T-cell (primary cell): ENCODE data around the gene PEMT. TPM values are rescaled to one million over a fixed set of nuclear protein-coding genes. Genes with fewer than 3 reads are reported as not detected.

Experiments used
- ATAC-seq, 4 experiments: fragments of 200-7000 bp in 3 of 4; fragments of 150-1000 bp in 1 of 4; cut with Tn5 transposase; replicated peaks in 1 of 4; 1 replicate in 3 of 4; 2 replicates in 1 of 4; pipeline ENCODE4 v1.10.0; 2021; ENCODE audit warnings: moderate library complexity in 3 of 4, mild to moderate bottlenecking in 2 of 4, moderate number of reproducible peaks in 1 of 4
- CTCF ChIA-PET, 2 donors: fragments of 300-600 bp; sonication (Branson Sonifier 250); formaldehyde crosslinking; loops; one replicate each; lab custom pipeline; 2022; ENCODE audit warnings: antibody characterized with exemption in 2 of 2; lab: Charles Lee
- POLR2A ChIA-PET, 2 donors: fragments of 300-600 bp; sonication (Branson Sonifier 250); formaldehyde crosslinking; loops; one replicate each; lab custom pipeline; 2022; ENCODE audit warnings: antibody characterized with exemption in 2 of 2; lab: Charles Lee
- DNase-seq, 35 experiments: peaks; one replicate each; pipeline versions ENCODE4 v3.0.0 to v3.0.0-alpha.2; 2013 to 2023
- H3K27ac ChIP-seq: one replicate; pipeline ENCODE4 v1.5.1; 2013; ENCODE audit warnings: low read length
- H3K27me3 ChIP-seq, 2 experiments: replicated peaks in 1 of 2; 1 replicate in 1 of 2; 2 replicates in 1 of 2; pipeline versions ENCODE4 v1.6.1 to v1.7.0; 2013; ENCODE audit warnings: low read length in 1 of 2, mixed read lengths in 1 of 2; ENCODE audit not compliant: control insufficient read depth in 2 of 2, insufficient read depth in 2 of 2; ENCODE audit errors: extremely low read depth in 1 of 2
- H3K36me3 ChIP-seq, 2 donors: 1 replicate in 1 of 2; 2 replicates in 1 of 2; pipeline versions ENCODE4 v1.6.1 to v1.7.0; 2013; ENCODE audit warnings: low read length in 1 of 2; ENCODE audit not compliant: control insufficient read depth in 2 of 2, insufficient read depth in 1 of 2; ENCODE audit errors: extremely low read depth in 1 of 2
- H3K4me1 ChIP-seq, 2 experiments: 1 replicate in 1 of 2; 2 replicates in 1 of 2; pipeline versions ENCODE4 v1.6.1 to v1.7.0; 2013; ENCODE audit warnings: low read length in 2 of 2, mixed read lengths in 1 of 2; ENCODE audit not compliant: insufficient read depth in 2 of 2, control insufficient read depth in 1 of 2; ENCODE audit errors: extremely low read depth in 1 of 2
- H3K4me3 ChIP-seq, 2 donors: 1 replicate in 1 of 2; 2 replicates in 1 of 2; pipeline versions ENCODE4 v1.5.1 to v1.7.0; 2013; ENCODE audit warnings: mild to moderate bottlenecking in 2 of 2, low read length in 1 of 2, moderate library complexity in 1 of 2; ENCODE audit not compliant: control insufficient read depth in 1 of 2; ENCODE audit errors: extremely low read depth in 1 of 2
- H3K9me3 ChIP-seq: 2 replicates; pipeline ENCODE4 v1.7.0; 2013
- H3K27ac Mint-ChIP-seq, 2 donors: one replicate each; pipeline ENCODE4 v1.8.0; 2020 to 2021; ENCODE audit warnings: mild to moderate bottlenecking in 2 of 2, mixed read lengths in 2 of 2
- H3K27me3 Mint-ChIP-seq, 2 donors: one replicate each; pipeline ENCODE4 v1.8.0; 2021 to 2022; ENCODE audit warnings: mixed read lengths in 2 of 2
- H3K36me3 Mint-ChIP-seq: one replicate; pipeline ENCODE4 v1.8.0; 2021; ENCODE audit warnings: mixed read lengths
- H3K4me1 Mint-ChIP-seq, 3 donors: one replicate each; pipeline ENCODE4 v1.8.0; 2020 to 2022; ENCODE audit warnings: mixed read lengths in 3 of 3, mild to moderate bottlenecking in 1 of 3
- H3K4me3 Mint-ChIP-seq, 3 donors: one replicate each; pipeline ENCODE4 v1.8.0; 2020 to 2022; ENCODE audit warnings: mild to moderate bottlenecking in 3 of 3, mixed read lengths in 3 of 3, moderate library complexity in 3 of 3
- H3K9me3 Mint-ChIP-seq, 3 donors: one replicate each; pipeline ENCODE4 v1.8.0; 2020 to 2022; ENCODE audit warnings: mixed read lengths in 3 of 3
- WGBS: methylation state at CpG from one replicate; pipeline ENCODE4 v1.1.5; 2013; ENCODE audit warnings: missing lambda C conversion rate; ENCODE audit not compliant: insufficient coverage; 5-methylcytosine and 5-hydroxymethylcytosine counted together
- total RNA-seq, 35 experiments: library from RNA in 6 of 35; stranded (reverse) in 6 of 35; fragments of 120-200 nt in 1 of 35; gene quantifications; one replicate each; pipeline versions ENCODE4 v1.2.1 to v1.2.4 and lab custom pipeline; 2013 to 2026

Gene PEMT
- total RNA-seq, 5 donors from 2014 or later (not counting 1 experiment from before 2014, with no cell fraction given), result 13.3 to 25.8 (median 14.6) TPM

DNA sequence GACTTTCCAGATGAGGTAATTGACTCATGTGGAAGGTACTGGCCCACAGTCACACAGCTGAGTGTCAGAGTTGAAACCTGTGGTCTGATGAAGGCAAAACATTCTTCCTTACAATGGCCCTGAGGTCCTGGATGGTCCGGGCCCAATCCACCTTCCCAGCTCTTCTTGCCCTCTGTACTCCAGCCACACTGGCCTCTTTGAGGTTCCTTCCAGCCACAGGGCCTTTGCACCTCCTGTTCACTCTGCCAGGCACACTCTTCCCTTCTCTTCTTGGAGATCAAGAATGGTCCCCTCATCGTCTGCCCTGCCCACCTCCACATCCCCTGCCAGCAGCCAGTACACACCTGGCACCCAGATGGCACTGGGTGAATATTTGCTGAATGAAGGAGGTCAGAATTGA, 6.5 kb upstream of the PEMT start:
- no peak for DNase-seq

DNA sequence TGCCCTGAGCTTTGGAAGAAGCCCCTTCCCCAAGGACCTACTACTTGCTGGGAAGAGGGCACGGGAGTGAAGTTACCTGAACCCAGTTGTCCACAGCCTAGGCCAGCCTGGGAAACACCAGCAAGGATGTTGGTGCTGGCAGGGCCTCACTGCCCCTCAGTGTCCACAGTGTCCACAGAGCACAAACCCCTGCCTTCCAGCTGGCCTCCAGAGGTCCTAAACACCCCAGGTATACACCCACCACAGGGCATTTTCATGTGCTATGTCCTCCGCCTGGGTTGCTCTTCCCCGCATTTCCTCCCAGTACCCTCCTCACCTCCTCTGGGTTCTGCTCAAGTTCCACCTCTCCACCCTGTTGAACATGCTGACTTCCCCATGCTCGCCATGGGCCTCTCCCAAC, 4.2 kb upstream of the PEMT start:
- Mint-ChIP-seq H3K4me3 (no peak overlapping the region), H3K4me1 (peaks cover 8 to 14% (median 9%) of the 10 kb centered on the region in 3 donors), H3K9me3 (no peaks in the 10 kb centered on the region), H3K27ac (no peak overlapping the region), H3K36me3 (no peaks in the 10 kb centered on the region), H3K27me3 (no peaks in the 10 kb centered on the region)
- H3K27ac ChIP-seq, result no peak overlapping the region
- ChIA-PET CTCF (no interaction called here), POLR2A (no interaction called here)
- H3K27me3 ChIP-seq, result no peaks in the 10 kb centered on the region
- H3K4me1 ChIP-seq, result peaks cover 2 to 15% of the 10 kb centered on the region in 2 experiments
- ATAC-seq (no peak), DNase-seq (no peak)
- WGBS, result 87% methylated on average over 3 of the region's 4 CpGs
- H3K36me3 ChIP-seq, result no peaks in the 10 kb centered on the region
- H3K9me3 ChIP-seq, result no peaks in the 10 kb centered on the region
- no peak overlapping the region for H3K4me3 ChIP-seq

More for the DNA sequence above, 6.5 kb upstream of the PEMT start:
- Histone ChIP-seq H3K4me3 (no peak overlapping the region), H3K27me3 (no peaks in the 10 kb centered on the region), H3K36me3 (no peaks in the 10 kb centered on the region), H3K4me1 (peaks cover 0 to 1% of the 10 kb centered on the region in 2 experiments), H3K9me3 (no peaks in the 10 kb centered on the region), H3K27ac (no peak overlapping the region)
- Mint-ChIP-seq H3K4me3 (no peak overlapping the region), H3K4me1 (no peaks in the 10 kb centered on the region), H3K27ac (no peak overlapping the region), H3K27me3 (no peaks in the 10 kb centered on the region), H3K9me3 (no peaks in the 10 kb centered on the region), H3K36me3 (no peaks in the 10 kb centered on the region)
- ChIA-PET CTCF (no interaction called here), POLR2A (interaction anchor here in 1 of 2 donors (0.6 kb wide), 1 partner anchor 494 kb away, joined by 4 read pairs; no protein-coding TSS in a partner anchor)
- no CpG with 5 or more reads among the region's 2 CpGs for whole genome bisulfite sequencing
- ATAC-seq, result no peak

DNA sequence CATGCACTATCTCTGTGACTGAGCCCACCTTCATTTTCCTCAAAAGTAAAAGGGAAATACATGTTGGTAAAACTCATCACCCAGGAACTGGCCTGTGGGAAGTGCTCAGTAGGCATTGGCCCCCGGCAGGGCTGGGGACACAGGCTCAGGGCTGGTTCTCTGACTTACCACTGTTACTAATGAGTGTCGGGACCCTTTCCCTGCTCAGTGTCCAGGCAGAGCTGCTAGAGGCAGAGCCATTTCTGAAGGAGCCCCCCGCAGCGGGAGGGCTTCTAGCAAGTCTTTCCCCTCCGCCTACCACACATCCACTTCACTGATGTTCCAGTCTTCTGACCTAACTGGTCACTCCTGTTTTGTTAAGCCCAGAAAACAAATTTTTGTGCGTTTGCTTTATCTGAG, 1.7 kb upstream of the PEMT start:
- Histone ChIP-seq H3K27me3 (no peaks in the 10 kb centered on the region), H3K9me3 (no peaks in the 10 kb centered on the region), H3K36me3 (no peaks in the 10 kb centered on the region), H3K27ac (no peak overlapping the region), H3K4me1 (peaks cover 3 to 23% of the 10 kb centered on the region in 2 experiments), H3K4me3 (no peak overlapping the region)
- H3K36me3 Mint-ChIP-seq, result no peaks in the 10 kb centered on the region
- H3K27ac Mint-ChIP-seq, result no peak overlapping the region
- ChIA-PET POLR2A (no interaction called here), CTCF (no interaction called here)
- DNase-seq (no peak), ATAC-seq (no peak)
- H3K4me3 Mint-ChIP-seq, result peak overlapping the region; percentile 84 to 96 (median 90)
- H3K4me1 Mint-ChIP-seq, result peaks cover 19 to 21% (median 20%) of the 10 kb centered on the region in 3 donors
- 89% methylated on average over 6 of the region's 6 CpGs for WGBS
- no peaks in the 10 kb centered on the region for H3K9me3 Mint-ChIP-seq
- no peaks in the 10 kb centered on the region for H3K27me3 Mint-ChIP-seq

DNA sequence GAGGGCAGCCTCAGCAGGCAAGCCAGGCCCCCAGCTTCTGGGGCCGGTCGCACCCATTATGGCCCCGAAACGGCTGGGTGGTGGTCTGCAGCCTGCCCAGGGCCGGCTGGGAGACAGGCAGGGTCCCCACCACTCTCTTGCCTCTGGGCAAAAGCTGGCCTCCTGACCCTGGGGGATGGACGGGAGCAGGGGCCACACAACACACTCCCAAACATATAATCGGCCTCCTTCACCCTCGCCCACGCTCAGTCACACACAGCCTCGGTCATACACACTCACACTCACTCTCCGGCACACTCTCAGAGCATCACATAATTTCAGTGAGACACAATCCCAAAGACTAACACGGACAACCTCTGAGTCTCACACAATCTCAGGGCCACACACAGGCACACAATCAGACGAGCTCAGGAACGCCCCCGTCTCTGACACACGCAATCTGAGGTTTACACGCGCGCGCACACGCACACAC, 589 bp downstream of the PEMT start:
- Mint-ChIP-seq H3K4me1 (peaks cover 19 to 25% (median 20%) of the 10 kb centered on the region in 3 donors), H3K36me3 (no peaks in the 10 kb centered on the region), H3K9me3 (no peaks in the 10 kb centered on the region), H3K27me3 (no peaks in the 10 kb centered on the region), H3K4me3 (peak overlapping the region; percentile 84 to 96 (median 90)), H3K27ac (peak overlapping the region; percentile 83 to 92)
- WGBS, result 4% methylated on average over 21 of the region's 21 CpGs
- Histone ChIP-seq H3K9me3 (no peaks in the 10 kb centered on the region), H3K4me1 (peaks cover 3 to 23% of the 10 kb centered on the region in 2 experiments), H3K27ac (peak overlapping the region; percentile 22), H3K27me3 (no peaks in the 10 kb centered on the region), H3K4me3 (peak overlapping the region; percentile 78 to 85), H3K36me3 (no peaks in the 10 kb centered on the region)
- ChIA-PET POLR2A (no interaction called here), CTCF (interaction anchor here in 1 of 2 donors (0.6 to 1.6 kb wide), 2 partner anchors 23 to 439 kb away, joined by 4 to 5 read pairs; no protein-coding TSS in a partner anchor)
- ATAC-seq, result no peak
- DNase-seq, result no peak

DNA sequence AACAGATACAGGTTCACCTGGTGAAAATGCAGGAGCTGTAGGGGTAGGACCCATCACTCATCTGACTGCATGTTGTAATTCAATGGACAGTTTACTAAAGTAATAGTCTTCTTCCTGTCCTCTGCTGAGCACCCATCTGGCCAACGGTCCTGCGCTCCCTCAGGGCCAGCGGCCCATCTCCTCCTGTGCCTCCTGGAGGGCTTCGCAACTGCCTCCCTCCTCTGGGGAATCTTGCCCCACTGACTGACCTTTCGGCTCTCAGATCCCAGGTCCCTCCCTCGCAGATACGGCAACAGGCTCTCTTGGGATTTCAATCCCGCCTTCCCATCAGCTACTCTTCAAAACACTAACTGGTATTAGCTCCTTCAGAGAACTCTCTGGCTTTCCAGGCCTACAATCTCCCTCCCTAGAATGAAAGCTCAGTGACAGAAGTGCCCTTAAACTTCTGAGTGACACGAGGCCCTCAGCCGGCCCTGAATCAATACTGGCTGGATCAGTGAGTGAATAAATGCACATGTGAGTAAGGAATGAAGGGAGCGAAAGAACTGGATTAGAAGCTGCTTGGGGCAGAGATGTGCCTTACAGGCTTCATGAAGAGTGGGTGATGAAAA, 1.3 kb downstream of the PEMT start:
- Histone ChIP-seq H3K9me3 (no peaks in the 10 kb centered on the region), H3K36me3 (no peaks in the 10 kb centered on the region), H3K27ac (no peak overlapping the region), H3K4me1 (peaks cover 3 to 23% of the 10 kb centered on the region in 2 experiments), H3K27me3 (no peaks in the 10 kb centered on the region), H3K4me3 (peak overlapping the region in 1 of 2 donors; percentile 78)
- H3K4me1 Mint-ChIP-seq, result peaks cover 19 to 28% (median 20%) of the 10 kb centered on the region in 3 donors
- peak overlapping the region; percentile 26 to 83 for H3K27ac Mint-ChIP-seq
- 86% methylated on average over 7 of the region's 11 CpGs for WGBS
- ATAC-seq (no peak), DNase-seq (peak in 1 of 35 experiments; percentile 6)
- H3K4me3 Mint-ChIP-seq, result peak overlapping the region; percentile 84 to 96 (median 90)
- CTCF ChIA-PET, result interaction anchor here in 1 of 2 donors (0.7 kb wide), 1 partner anchor 26 kb away, joined by 3 read pairs; no protein-coding TSS in a partner anchor
- no peaks in the 10 kb centered on the region for H3K9me3 Mint-ChIP-seq
- POLR2A ChIA-PET, result no interaction called here
- H3K27me3 Mint-ChIP-seq, result no peaks in the 10 kb centered on the region
- H3K36me3 Mint-ChIP-seq, result no peaks in the 10 kb centered on the region

DNA sequence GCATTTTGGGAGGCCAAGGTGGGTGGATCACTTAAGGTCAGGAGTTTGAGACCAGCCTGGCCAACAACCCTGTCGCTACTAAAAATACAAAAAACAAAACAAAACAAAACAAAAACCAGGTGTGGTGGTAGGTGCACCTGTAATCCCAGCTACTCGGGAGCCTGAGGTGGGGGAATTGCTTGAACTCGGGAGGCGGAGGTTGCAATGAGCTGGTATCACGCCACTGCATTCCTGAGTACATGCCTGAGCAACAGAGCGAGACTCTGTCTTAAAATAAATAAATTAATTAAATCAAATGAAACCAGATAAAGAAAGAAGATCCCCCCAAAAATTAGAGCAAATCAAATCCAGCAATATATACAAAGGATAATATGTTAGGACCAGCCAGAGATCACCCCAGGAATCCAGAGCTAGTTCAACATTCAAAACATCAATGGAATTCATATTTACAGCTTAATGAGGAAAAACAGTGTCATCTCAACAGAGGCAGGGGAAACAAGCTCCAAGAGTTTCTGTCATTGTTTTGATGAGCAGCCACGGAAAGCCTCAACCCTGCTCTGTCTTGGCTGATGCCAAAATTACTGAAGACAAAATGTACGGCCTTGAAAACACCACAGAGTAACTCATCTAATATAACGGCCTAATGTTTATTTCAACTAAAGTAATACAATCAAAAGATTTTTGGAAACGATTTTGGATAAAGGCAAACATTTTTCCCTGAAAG, 3.7 kb downstream of the PEMT start:
- DNase-seq (no peak), ATAC-seq (no peak)
- Mint-ChIP-seq H3K4me3 (no peak overlapping the region), H3K27ac (no peak overlapping the region), H3K4me1 (peaks cover 19 to 28% (median 20%) of the 10 kb centered on the region in 3 donors), H3K27me3 (no peaks in the 10 kb centered on the region), H3K36me3 (no peaks in the 10 kb centered on the region), H3K9me3 (no peaks in the 10 kb centered on the region)
- Histone ChIP-seq H3K9me3 (no peaks in the 10 kb centered on the region), H3K36me3 (no peaks in the 10 kb centered on the region), H3K27me3 (no peaks in the 10 kb centered on the region), H3K4me1 (peaks cover 3 to 19% of the 10 kb centered on the region in 2 experiments), H3K27ac (no peak overlapping the region), H3K4me3 (no peak overlapping the region)
- POLR2A ChIA-PET, result no interaction called here
- WGBS, result 86% methylated on average over 3 of the region's 10 CpGs
- CTCF ChIA-PET, result no interaction called here
